HEK293 (cell line): ENCODE results near the gene TMEM63A.

Experiments used
- CTCF ChIA-PET: fragments of 350-600 bp; formaldehyde crosslinking; extraction: SDS; loops from one replicate; lab custom pipeline; 2021; ENCODE audit warnings: antibody characterized with exemption; lab: Yijun Ruan, JAX
- POLR2A ChIA-PET: fragments of 300-600 bp; formaldehyde crosslinking; extraction: SDS; loops from one replicate; lab custom pipeline; 2020; ENCODE audit warnings: antibody characterized with exemption, inconsistent platforms; lab: Yijun Ruan, JAX
- H3K27ac ChIP-seq: fragments of 200-500 bp; sonication (Bioruptor generic); 2 replicates; pipeline ENCODE4 v1.5.1; 2014; ENCODE audit warnings: low read depth, low read length, control low read depth, inconsistent platforms; ENCODE audit errors: extremely low read depth
- H3K36me3 ChIP-seq, 2 experiments: fragments of 200-500 bp in 1 of 2; sonication (Bioruptor generic) in 1 of 2; 1 replicate in 1 of 2; 2 replicates in 1 of 2; pipeline ENCODE4 v1.5.1; 2014 to 2017; ENCODE audit warnings: inconsistent platforms in 2 of 2, low read length in 2 of 2; ENCODE audit not compliant: control insufficient read depth in 2 of 2, insufficient read depth in 1 of 2
- H3K4me1 ChIP-seq: fragments of 200-500 bp; sonication (Bioruptor generic); 2 replicates; pipeline ENCODE4 v1.5.1; 2014; ENCODE audit warnings: mild to moderate bottlenecking, low read length, inconsistent platforms; ENCODE audit not compliant: control insufficient read depth, insufficient read depth
- H3K4me3 ChIP-seq: 2 replicates; pipeline ENCODE4 v1.5.1; 2011; ENCODE audit warnings: low read depth, mild to moderate bottlenecking, control low read depth, low read length, moderate library complexity
- H3K9me3 ChIP-seq: fragments of 200-500 bp; sonication (Bioruptor generic); 2 replicates; pipeline ENCODE4 v1.5.1; 2014; ENCODE audit warnings: low read depth, low read length, inconsistent platforms; ENCODE audit not compliant: control insufficient read depth, insufficient read depth
- EGR2 ChIP-seq: fragments of 450-650 bp; formaldehyde crosslinking; IDR thresholded peaks from 2 replicates; pipeline ENCODE4 v1.5.1; 2016; ENCODE audit warnings: low read depth, missing biosample characterization, missing genetic modification characterization
- HOXC10 ChIP-seq: sonication (generic); formaldehyde crosslinking; IDR thresholded peaks from 2 replicates; pipeline ENCODE4 v1.8.1; 2023; ENCODE audit warnings: mild to moderate bottlenecking, missing genetic modification reagents
- KLF16 ChIP-seq: fragments of 450-650 bp; formaldehyde crosslinking; IDR thresholded peaks from 2 replicates; pipeline ENCODE4 v1.5.1; 2017; ENCODE audit warnings: missing biosample characterization, missing genetic modification characterization
- PRDM1 ChIP-seq: fragments of 450-650 bp; formaldehyde crosslinking; IDR thresholded peaks from 2 replicates; pipeline ENCODE4; 2016; ENCODE audit warnings: missing biosample characterization, missing genetic modification characterization
- SALL2 ChIP-seq: fragments of 450-650 bp; formaldehyde crosslinking; IDR thresholded peaks from 2 replicates; pipeline ENCODE4 v1.5.0; 2017; ENCODE audit warnings: missing biosample characterization, mild to moderate bottlenecking, missing genetic modification characterization, borderline replicate concordance
- SCRT1 ChIP-seq: fragments of 450-650 bp; formaldehyde crosslinking; IDR thresholded peaks from 2 replicates; pipeline ENCODE4 v1.5.1; 2016; ENCODE audit warnings: missing biosample characterization, missing genetic modification characterization, borderline replicate concordance
- SCRT2 ChIP-seq: fragments of 450-650 bp; formaldehyde crosslinking; IDR thresholded peaks from 2 replicates; pipeline ENCODE4 v1.5.1; 2016; ENCODE audit warnings: missing biosample characterization, missing genetic modification characterization
- ZBTB20 ChIP-seq: fragments of 450-650 bp; formaldehyde crosslinking; IDR thresholded peaks from 2 replicates; pipeline ENCODE4 v1.5.1; 2016; ENCODE audit warnings: missing biosample characterization, missing genetic modification characterization
- ZNF10 ChIP-seq: fragments of 450-650 bp; formaldehyde crosslinking; IDR thresholded peaks from 2 replicates; pipeline ENCODE4 v1.5.1; 2017; ENCODE audit warnings: missing biosample characterization, missing genetic modification characterization
- ZNF121 ChIP-seq: fragments of 450-650 bp; formaldehyde crosslinking; IDR thresholded peaks from 2 replicates; pipeline ENCODE4 v1.5.1; 2016; ENCODE audit warnings: missing biosample characterization, missing genetic modification characterization
- ZNF214 ChIP-seq: fragments of 450-650 bp; formaldehyde crosslinking; IDR thresholded peaks from 2 replicates; pipeline ENCODE4 v1.5.1; 2017; ENCODE audit warnings: missing biosample characterization, mild to moderate bottlenecking, missing genetic modification characterization, borderline replicate concordance
- ZNF24 ChIP-seq: fragments of 450-650 bp; formaldehyde crosslinking; IDR thresholded peaks from 2 replicates; pipeline ENCODE4 v1.5.1; 2016; ENCODE audit warnings: missing biosample characterization, missing genetic modification characterization
- ZNF324 ChIP-seq: fragments of 450-650 bp; formaldehyde crosslinking; IDR thresholded peaks from 2 replicates; pipeline ENCODE4 v1.5.1; 2016; ENCODE audit warnings: missing biosample characterization, missing genetic modification characterization
- ZNF335 ChIP-seq: fragments of 450-650 bp; formaldehyde crosslinking; conservative IDR thresholded peaks from 2 replicates; pipeline ENCODE4 v1.5.1; 2016; ENCODE audit warnings: missing biosample characterization, missing genetic modification characterization
- ZNF341 ChIP-seq: fragments of 450-650 bp; formaldehyde crosslinking; IDR thresholded peaks from 2 replicates; pipeline ENCODE4; 2016; ENCODE audit warnings: low read depth, missing biosample characterization, missing genetic modification characterization
- ZNF354C ChIP-seq: fragments of 450-650 bp; formaldehyde crosslinking; IDR thresholded peaks from 2 replicates; pipeline ENCODE4 v1.5.1; 2016; ENCODE audit warnings: missing biosample characterization, missing genetic modification characterization, low read depth, borderline replicate concordance
- ZNF416 ChIP-seq: fragments of 450-650 bp; formaldehyde crosslinking; IDR thresholded peaks from 2 replicates; pipeline ENCODE4 v1.5.1; 2016; ENCODE audit warnings: missing biosample characterization, missing genetic modification characterization
- ZNF423 ChIP-seq: fragments of 450-650 bp; formaldehyde crosslinking; IDR thresholded peaks from 2 replicates; pipeline ENCODE4 v1.5.1; 2016; ENCODE audit warnings: missing biosample characterization, missing genetic modification characterization
- ZNF514 ChIP-seq: fragments of 450-650 bp; formaldehyde crosslinking; IDR thresholded peaks from 2 replicates; pipeline ENCODE4 v1.5.1; 2016; ENCODE audit warnings: missing biosample characterization, missing genetic modification characterization
- ZNF529 ChIP-seq: fragments of 450-650 bp; formaldehyde crosslinking; IDR thresholded peaks from 2 replicates; pipeline ENCODE4 v1.5.1; 2017; ENCODE audit warnings: missing genetic modification characterization, missing biosample characterization; ENCODE audit not compliant: insufficient replicate concordance
- ZNF555 ChIP-seq: fragments of 450-650 bp; formaldehyde crosslinking; conservative IDR thresholded peaks from 2 replicates; pipeline ENCODE4 v1.5.1; 2017; ENCODE audit warnings: missing biosample characterization, mild to moderate bottlenecking, missing genetic modification characterization, inconsistent platforms
- ZNF560 ChIP-seq: fragments of 450-650 bp; formaldehyde crosslinking; IDR thresholded peaks from 2 replicates; pipeline ENCODE4 v1.5.1; 2017; ENCODE audit warnings: missing biosample characterization, missing genetic modification characterization, borderline replicate concordance
- ZNF660 ChIP-seq: fragments of 450-650 bp; IDR thresholded peaks from 2 replicates; pipeline ENCODE4 v1.5.1; 2018; ENCODE audit warnings: missing biosample characterization, mild to moderate bottlenecking, missing genetic modification characterization
- ZNF747 ChIP-seq: fragments of 450-650 bp; formaldehyde crosslinking; IDR thresholded peaks from 2 replicates; pipeline ENCODE4 v1.5.1; 2016; ENCODE audit warnings: missing biosample characterization, missing genetic modification characterization
- ZNF785 ChIP-seq: fragments of 450-650 bp; formaldehyde crosslinking; IDR thresholded peaks from 2 replicates; pipeline ENCODE4 v1.5.1; 2016; ENCODE audit warnings: missing biosample characterization, missing genetic modification characterization
- ZNF843 ChIP-seq: fragments of 450-650 bp; formaldehyde crosslinking; IDR thresholded peaks from 2 replicates; pipeline ENCODE4 v1.5.1; 2016; ENCODE audit warnings: missing biosample characterization, missing genetic modification characterization
- ZSCAN23 ChIP-seq: fragments of 450-650 bp; formaldehyde crosslinking; IDR thresholded peaks from 2 replicates; pipeline ENCODE4 v1.5.1; 2016; ENCODE audit warnings: missing biosample characterization, missing genetic modification characterization
- TF ChIP-seq, protein P1 (sequence below): fragments of 450-650 bp; formaldehyde crosslinking; IDR thresholded peaks from 2 replicates; pipeline ENCODE4 v1.5.1; 2016; ENCODE audit warnings: missing biosample characterization, missing genetic modification characterization
- TF ChIP-seq, protein P2 (sequence below): fragments of 450-650 bp; formaldehyde crosslinking; IDR thresholded peaks from 2 replicates; pipeline ENCODE4 v1.5.1; 2016; ENCODE audit warnings: missing biosample characterization, missing genetic modification characterization, low read depth
- TF ChIP-seq, protein P3 (sequence below): fragments of 450-650 bp; IDR thresholded peaks from 2 replicates; pipeline ENCODE4 v1.5.1; 2018; ENCODE audit warnings: missing biosample characterization, mild to moderate bottlenecking, missing genetic modification characterization
- TF ChIP-seq, protein P4 (sequence below): fragments of 450-650 bp; formaldehyde crosslinking; IDR thresholded peaks from 2 replicates; pipeline ENCODE4 v1.5.1; 2016; ENCODE audit warnings: missing biosample characterization, missing genetic modification characterization
- TF ChIP-seq, protein P5 (sequence below): fragments of 450-650 bp; formaldehyde crosslinking; IDR thresholded peaks from 2 replicates; pipeline ENCODE4 v1.5.1; 2017; ENCODE audit warnings: missing biosample characterization, missing genetic modification characterization

Gene TMEM63A

DNA sequence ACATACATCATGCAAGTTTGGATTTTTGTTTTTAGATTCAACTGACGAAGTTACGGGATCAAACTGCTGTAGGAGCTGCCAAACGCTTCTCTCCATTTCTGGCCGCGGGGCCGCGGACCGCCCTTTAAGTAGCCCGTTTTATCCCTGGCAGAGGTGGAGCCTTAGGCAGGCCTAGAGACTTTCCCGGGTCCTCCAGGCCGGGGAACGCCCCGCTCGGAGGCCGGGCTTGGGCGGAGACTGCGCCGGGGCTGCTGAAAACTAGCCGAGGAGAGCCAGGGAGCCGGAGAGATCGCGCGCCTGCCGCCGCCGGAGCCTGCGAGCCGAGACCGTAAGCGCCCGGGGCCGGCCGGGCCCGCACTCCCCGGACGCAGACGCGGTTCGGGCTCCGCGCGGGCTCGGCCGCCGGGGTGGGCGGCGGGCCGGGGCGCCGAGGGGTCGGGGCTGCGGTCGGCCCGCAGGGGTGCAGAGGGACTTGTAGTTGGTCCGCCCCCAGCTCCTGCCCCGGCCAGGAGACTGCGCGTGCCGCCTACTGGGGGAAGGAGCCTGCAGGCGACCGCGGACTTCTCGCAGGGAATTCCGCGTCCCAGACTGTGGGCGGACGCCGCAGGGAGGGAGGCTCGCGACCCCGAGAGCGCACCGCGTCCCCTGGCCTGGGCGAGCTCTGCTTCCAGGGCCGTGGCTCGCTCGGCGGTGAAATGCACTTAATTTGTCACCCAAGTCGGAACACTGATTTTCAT, 72.2 kb downstream of the TMEM63A start, which contains the start of gene EPHX1:
Gene EPHX1 (plus strand): TSS at position 283 of the 737 bp plus-strand sequence. CDS start 18,606 bp downstream, outside the sequence.
- POLR2A ChIA-PET = interaction anchor here (0.6 to 6.8 kb wide), 14 partner anchors 8 to 143 kb away, joined by 3 to 46 read pairs (median 4); partner anchors contain the start of genes PYCR2, SRP9 and TMEM63A
- peak within 1 kb of the TSS; percentile 61 for H3K27ac ChIP-seq
- CTCF ChIA-PET = interaction anchor here (0.6 to 3.9 kb wide), 15 partner anchors 8 to 1138 kb away, joined by 3 to 22 read pairs (median 4); partner anchors contain the start of gene SRP9
- H3K4me1 ChIP-seq = peaks cover 20% of the 10 kb centered on the region
- H3K36me3 ChIP-seq = peaks cover 0 to 7% of the 10 kb centered on the region in 2 experiments; a peak in 1 of 3 replicates
- peak within 1 kb of the TSS; percentile 64 for H3K4me3 ChIP-seq
- H3K9me3 ChIP-seq = no peaks in the 10 kb centered on the region
- no peak for TF ChIP-seq SCRT2 (tag by site-specific recombination)
- no peak for TF ChIP-seq ZNF560 (tag by site-specific recombination)
- no peak for TF ChIP-seq ZSCAN23
- TF ChIP-seq ZNF416 (tag by site-specific recombination) = no peak
- no peak for TF ChIP-seq ZNF341 (tag by site-specific recombination)
- no peak for TF ChIP-seq SALL2 (tag by site-specific recombination)
- TF ChIP-seq HOXC10 (CRISPR knock-in tag) = peak; percentile 65; the same call in 1 of the 2 replicates
- peak; percentile 96 for TF ChIP-seq ZNF660 (tag by site-specific recombination)
- TF ChIP-seq ZNF529 (tag by site-specific recombination) = no peak
- TF ChIP-seq ZNF335 = peak; percentile 89
- TF ChIP-seq ZNF121 (tag by site-specific recombination) = no peak
- TF ChIP-seq ZNF324 (tag by site-specific recombination) = 0 out of 2 replicates have a peak, but pooled peaks have one; percentile 30
- TF ChIP-seq ZNF10 (tag by site-specific recombination) = 0 out of 2 replicates have a peak, but pooled peaks have one; percentile 36
- no peak for TF ChIP-seq ZNF423 (tag by site-specific recombination)
- peak; percentile 93 for TF ChIP-seq EGR2
- no peak for TF ChIP-seq ZNF555 (tag by site-specific recombination)
- no peak for TF ChIP-seq ZNF747 (tag by site-specific recombination)
- 0 out of 2 replicates have a peak, but pooled peaks have one; percentile 57 for TF ChIP-seq ZNF785 (tag by site-specific recombination)
- TF ChIP-seq, protein P1, sequence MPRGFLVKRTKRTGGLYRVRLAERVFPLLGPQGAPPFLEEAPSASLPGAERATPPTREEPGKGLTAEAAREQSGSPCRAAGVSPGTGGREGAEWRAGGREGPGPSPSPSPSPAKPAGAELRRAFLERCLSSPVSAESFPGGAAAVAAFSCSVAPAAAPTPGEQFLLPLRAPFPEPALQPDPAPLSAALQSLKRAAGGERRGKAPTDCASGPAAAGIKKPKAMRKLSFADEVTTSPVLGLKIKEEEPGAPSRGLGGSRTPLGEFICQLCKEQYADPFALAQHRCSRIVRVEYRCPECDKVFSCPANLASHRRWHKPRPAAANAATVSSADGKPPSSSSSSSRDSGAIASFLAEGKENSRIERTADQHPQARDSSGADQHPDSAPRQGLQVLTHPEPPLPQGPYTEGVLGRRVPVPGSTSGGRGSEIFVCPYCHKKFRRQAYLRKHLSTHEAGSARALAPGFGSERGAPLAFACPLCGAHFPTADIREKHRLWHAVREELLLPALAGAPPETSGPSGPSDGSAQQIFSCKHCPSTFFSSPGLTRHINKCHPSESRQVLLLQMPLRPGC = no peak
- TF ChIP-seq SCRT1 (tag by site-specific recombination) = no peak
- peak; percentile 87 for TF ChIP-seq KLF16 (tag by site-specific recombination)
- no peak for TF ChIP-seq ZNF354C (tag by site-specific recombination)
- TF ChIP-seq, protein P2, sequence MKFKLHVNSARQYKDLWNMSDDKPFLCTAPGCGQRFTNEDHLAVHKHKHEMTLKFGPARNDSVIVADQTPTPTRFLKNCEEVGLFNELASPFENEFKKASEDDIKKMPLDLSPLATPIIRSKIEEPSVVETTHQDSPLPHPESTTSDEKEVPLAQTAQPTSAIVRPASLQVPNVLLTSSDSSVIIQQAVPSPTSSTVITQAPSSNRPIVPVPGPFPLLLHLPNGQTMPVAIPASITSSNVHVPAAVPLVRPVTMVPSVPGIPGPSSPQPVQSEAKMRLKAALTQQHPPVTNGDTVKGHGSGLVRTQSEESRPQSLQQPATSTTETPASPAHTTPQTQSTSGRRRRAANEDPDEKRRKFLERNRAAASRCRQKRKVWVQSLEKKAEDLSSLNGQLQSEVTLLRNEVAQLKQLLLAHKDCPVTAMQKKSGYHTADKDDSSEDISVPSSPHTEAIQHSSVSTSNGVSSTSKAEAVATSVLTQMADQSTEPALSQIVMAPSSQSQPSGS (tag by site-specific recombination) = no peak
- TF ChIP-seq ZNF24 (tag by site-specific recombination) = no peak
- TF ChIP-seq PRDM1 (tag by site-specific recombination) = no peak
- peak; percentile 12; the same call in 1 of the 2 replicates for TF ChIP-seq ZNF843
- TF ChIP-seq, protein P3, sequence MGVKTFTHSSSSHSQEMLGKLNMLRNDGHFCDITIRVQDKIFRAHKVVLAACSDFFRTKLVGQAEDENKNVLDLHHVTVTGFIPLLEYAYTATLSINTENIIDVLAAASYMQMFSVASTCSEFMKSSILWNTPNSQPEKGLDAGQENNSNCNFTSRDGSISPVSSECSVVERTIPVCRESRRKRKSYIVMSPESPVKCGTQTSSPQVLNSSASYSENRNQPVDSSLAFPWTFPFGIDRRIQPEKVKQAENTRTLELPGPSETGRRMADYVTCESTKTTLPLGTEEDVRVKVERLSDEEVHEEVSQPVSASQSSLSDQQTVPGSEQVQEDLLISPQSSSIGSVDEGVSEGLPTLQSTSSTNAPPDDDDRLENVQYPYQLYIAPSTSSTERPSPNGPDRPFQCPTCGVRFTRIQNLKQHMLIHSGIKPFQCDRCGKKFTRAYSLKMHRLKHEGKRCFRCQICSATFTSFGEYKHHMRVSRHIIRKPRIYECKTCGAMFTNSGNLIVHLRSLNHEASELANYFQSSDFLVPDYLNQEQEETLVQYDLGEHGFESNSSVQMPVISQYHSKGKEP (tag by site-specific recombination) = no peak
- TF ChIP-seq ZBTB20 (tag by site-specific recombination) = peak; percentile 75
- TF ChIP-seq, protein P4, sequence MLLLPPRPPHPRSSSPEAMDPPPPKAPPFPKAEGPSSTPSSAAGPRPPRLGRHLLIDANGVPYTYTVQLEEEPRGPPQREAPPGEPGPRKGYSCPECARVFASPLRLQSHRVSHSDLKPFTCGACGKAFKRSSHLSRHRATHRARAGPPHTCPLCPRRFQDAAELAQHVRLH (tag by site-specific recombination) = no peak
- TF ChIP-seq ZNF514 (tag by site-specific recombination) = no peak
- no peak for TF ChIP-seq ZNF214 (tag by site-specific recombination)
- TF ChIP-seq, protein P5, sequence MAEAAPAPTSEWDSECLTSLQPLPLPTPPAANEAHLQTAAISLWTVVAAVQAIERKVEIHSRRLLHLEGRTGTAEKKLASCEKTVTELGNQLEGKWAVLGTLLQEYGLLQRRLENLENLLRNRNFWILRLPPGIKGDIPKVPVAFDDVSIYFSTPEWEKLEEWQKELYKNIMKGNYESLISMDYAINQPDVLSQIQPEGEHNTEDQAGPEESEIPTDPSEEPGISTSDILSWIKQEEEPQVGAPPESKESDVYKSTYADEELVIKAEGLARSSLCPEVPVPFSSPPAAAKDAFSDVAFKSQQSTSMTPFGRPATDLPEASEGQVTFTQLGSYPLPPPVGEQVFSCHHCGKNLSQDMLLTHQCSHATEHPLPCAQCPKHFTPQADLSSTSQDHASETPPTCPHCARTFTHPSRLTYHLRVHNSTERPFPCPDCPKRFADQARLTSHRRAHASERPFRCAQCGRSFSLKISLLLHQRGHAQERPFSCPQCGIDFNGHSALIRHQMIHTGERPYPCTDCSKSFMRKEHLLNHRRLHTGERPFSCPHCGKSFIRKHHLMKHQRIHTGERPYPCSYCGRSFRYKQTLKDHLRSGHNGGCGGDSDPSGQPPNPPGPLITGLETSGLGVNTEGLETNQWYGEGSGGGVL (tag by site-specific recombination) = no peak
